ENCODE measurements around the gene PCED1B.
"Not testable (repeated sequence)": the region's sequence is repeated elsewhere in the genome, so short reads cannot be mapped to it uniquely, and the experiment has no call there.

PCED1B gene

DNA sequence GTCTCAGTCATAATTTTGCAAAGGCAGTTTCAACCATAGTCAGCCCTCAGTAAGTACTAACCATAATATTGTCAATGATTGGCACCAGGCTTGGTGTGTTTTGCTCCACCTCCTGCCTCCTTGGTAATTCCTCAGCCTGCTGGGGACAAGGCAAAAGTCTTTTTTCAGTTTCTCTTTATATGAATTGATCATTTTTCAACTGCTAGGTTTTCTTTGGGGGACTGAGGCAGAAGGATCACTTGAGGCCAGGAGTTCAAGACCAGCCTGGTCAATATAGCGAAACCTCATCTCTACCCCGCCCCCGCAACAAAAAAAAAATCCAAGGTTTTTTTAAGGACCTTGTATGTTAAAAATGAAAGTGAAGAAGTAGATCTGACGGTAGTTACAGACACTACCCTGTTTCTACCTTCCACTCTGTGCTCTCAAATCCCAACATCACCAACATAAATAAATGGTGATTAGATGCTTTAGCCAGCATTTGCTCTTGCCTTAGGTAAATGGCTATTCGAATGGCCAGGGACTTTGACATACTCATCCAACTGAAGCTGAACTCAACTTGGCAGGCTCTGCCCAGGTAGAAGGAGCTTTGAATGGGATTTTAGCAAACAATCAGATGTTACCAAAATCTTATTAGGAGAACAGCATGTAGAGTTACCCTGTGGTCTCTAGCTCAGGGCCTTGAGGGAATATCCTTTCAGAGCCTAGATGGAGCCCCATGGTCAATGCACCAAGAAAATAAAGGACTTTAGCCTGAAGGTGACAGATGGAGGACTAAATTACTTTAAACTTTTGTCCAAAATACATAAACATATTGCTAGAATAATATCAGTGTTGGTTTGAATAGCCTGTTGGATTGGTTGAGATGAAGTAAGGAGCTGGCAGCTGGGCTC lies 127.3 kb downstream of the PCED1B start:
- DNase-seq (ENCODE audit: low read depth) = no peak

DNA sequence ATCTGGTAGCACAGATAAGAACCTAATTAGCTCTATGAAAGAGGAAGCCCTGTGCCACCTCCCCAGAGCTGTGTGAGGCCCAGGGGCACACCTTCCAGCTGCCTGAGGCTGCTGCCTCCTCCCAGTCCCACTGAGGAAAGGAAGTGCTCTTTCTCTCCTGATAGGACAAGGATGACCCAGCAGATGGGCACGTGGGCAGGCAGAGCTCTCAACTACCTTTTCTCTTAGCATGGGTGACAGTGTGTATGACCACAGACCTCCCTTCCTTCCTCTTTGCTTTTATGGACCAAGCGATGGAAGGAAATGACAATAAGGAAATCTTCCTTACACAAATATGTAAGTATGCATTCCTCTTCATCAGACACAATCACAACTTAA lies 127.9 kb downstream of the PCED1B start:
- no peak for DNase-seq (ENCODE audit: low read depth)

GRCh38 chr12:47207829-47208248 lies 128.4 kb downstream of the PCED1B start:
- no peak for DNase-seq (ENCODE audit: low read depth)

DNA sequence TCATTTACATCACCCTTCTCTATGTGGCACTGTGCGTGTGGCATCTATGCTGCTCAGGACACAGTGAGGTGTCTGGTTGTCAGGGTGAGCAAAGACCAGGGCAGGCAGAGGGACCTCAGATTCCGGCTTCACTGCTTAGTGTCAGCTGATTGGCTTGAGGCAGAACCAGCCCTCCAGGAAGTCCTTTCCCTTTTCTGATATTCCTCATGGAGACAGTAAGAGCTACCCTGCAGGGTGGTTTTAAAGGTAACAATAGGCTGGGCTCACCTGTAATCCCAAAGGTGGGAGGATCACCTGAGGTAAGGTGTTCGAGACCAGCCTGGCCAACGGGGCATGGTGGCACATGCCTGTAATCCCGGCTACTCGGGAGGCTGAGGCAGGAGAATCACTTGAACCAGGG lies 129.6 kb downstream of the PCED1B start:
- DNase-seq (ENCODE audit: low read depth) = no peak

GRCh38 chr12:47210776-47211175 lies 131.4 kb downstream of the PCED1B start:
- no peak for DNase-seq (ENCODE audit: low read depth)

DNA sequence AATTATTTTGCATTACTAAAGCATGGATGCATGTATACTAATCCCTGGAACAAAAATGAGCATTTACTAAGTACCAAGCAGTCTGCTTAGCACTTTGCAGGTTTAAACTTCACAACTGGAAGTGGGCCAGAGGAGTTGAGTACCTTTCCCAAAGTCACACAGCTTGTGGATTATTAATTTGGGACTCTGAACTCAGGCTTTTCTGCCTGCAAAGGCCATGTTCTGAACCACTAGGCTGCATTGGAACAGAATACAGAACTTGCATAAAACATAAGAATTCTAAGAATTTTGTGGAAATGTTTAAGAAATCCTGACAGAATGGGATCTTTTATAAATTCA lies 133.2 kb downstream of the PCED1B start:
- DNase-seq (ENCODE audit: low read depth) = no peak

- DNase-seq (ENCODE audit: low read depth) = no peak
Measured at GRCh38 chr12:47213396-47213795, 134.0 kb downstream of the PCED1B start.

DNA sequence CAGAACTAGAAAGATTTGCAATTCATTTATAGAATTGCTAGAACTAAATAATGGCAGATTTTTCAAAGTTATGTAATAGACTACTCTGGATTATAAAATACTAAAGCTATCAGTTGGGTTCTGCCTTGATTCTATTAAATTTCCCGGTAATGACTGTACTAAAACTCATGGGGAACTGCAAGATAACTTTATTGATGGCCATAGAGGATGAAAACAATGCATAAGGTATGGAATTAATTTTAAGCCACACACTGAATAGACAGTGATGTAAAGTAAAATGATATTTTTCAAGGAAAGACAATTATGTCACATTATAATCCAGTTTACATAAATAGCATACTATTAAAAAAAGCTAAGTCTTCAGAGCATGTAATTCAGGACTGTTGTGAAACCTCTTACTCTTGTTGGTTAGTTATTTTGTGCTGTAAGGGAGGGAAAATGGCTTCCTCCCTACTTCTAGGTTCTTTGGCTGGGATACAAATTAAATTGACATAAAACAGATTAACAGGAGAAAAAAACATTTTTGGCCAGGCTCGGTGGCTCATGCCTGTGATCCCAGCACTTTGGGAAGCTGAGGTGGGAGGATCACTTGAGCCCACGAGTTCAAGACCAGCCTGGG lies 134.7 kb downstream of the PCED1B start:
- DNase-seq (ENCODE audit: low read depth) = no peak

GRCh38 chr12:47214771-47215170 lies 135.3 kb downstream of the PCED1B start:
- no peak for DNase-seq (ENCODE audit: low read depth)

GRCh38 chr12:47216150-47216677 lies 136.8 kb downstream of the PCED1B start:
- no peak for DNase-seq (ENCODE audit: low read depth)

DNA sequence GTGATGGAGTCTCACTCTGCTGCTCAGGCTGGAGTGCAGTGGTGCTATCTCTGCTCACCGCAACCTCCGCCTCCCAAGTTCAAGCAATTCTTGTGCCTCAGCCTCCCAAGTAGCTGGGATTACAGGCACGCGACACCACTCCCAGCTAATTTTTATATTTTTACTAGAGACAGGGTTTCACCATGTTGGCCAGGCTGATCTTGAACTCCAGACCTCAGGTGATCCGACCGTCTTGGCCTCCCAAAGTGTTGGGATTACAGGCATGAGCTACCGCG lies 138.1 kb downstream of the PCED1B start:
- DNase-seq (ENCODE audit: low read depth) = not testable (repeated sequence)

DNA sequence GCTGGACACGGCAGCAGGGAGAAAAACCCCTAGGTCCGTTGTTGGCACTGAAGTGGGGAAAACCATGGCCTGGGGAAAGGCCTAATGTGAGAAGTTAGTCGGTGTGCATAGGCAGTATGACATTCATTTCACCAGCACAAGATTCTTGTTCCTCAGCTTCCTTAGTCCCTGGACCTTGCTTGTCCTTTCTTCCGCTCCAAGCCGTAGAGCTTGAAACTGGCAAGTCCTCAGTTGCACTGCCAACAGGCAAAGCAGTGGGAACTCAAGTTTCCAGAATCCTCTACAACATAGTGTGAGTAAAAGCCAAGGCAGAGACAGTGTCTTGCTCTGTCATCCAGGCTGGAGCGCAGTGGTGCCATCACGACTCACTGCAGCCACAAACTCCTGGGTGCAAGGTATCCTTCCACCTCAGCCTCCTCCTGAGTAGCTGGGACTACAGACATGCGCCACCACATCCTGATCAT lies 138.8 kb downstream of the PCED1B start:
- no peak for DNase-seq (ENCODE audit: low read depth)

- no peak for DNase-seq (ENCODE audit: low read depth)
Measured at GRCh38 chr12:47219243-47219642, 139.8 kb downstream of the PCED1B start.

DNA sequence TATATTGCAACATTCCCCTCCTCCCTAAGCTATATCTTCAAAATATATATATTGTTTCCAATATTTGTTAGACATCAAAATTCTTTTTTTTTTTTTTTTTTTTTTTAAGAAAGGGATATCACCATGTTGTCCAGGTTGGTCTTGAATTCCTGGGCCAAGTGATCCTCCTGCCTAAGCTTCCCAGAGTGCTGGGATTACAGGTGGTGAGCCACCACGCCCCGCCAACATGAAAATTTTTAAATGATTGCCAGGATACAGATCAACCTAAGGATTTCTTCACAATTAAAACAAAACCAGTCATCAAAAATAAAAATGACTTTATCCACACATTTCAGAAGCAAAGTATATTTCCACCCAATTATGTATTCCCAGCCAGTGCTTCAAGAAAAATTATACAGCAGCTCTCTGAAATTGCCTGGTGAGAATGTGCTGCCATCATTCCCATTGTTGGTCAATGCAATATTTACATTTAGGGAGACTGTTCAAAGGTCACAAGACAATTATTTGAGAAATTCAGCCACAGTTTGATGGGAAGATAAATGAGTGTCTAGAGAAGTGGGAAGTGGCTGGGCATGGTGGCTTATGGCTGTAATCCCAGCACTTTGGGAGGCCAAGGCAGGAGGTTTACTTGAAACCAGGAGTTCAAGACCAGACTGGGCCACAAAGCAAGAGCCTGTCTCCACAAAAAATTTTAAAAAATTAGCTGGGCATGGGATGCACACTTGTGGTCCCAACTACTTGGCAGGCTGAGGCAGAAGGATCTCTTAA lies 142.0 kb downstream of the PCED1B start:
- DNase-seq (ENCODE audit: low read depth) = no peak

DNA sequence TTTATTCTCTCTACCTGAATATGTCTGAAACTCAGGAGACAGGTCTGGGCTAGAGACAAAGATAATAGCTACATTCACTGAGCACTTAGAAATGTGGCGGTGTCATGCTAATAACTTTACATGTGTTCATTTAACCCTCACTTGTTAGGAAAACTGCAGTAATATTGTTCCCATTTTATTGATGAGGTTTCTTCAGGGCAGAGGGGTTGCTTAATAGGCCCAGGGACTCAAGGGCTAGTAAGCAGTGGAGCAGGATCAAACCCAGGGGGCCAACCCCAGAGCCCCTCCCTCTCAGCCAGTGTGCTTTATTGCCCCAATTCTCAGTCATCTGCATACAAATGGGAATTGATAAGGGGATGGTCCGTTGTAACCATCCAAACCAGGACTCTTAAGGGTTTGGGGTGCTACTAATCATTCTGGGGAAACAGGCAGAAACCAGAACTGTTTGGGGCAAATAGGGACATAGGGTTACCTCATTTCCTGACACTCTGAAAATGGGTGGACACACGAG lies 143.2 kb downstream of the PCED1B start:
- no peak for DNase-seq (ENCODE audit: low read depth)

DNA sequence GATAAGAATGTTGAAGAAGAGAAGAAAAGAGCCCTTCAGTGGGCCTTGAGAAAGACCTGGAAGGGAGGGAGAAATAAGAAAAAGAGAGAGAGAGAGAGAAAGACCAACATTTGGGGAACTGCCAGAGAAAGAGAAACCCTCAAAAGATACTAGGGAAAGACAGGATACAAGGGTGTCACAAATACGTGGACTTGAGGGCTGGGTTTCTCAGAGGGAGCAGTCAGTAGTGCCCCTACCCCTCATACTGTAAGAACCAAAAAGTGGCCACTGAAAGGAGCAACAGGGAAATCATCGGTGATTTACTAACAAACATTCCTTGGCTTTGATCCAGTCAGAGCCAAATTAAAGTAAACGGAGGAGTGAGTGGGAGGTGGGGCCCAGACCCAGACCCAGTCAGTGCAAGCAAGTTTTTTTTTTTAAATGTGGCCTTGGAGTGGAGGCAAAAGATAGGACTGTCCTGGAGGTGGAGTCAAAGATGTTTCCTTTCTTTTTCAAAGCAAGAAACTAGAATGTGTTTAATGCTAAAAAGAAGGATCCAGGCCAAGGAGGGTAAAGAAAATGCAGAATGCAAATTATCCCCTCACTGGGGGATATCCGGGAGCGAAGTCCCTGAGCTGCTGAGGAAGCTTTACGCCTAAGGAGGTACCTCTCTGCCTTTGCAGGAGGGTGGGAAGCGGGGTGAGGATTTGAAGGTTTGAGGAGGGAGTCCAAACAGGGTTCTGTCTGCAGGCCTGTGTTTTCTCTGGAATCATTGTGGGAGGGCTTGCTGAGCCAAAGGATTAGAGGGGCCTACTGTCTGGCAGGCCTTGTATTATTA lies 143.8 kb downstream of the PCED1B start:
- no peak for DNase-seq (ENCODE audit: low read depth)

DNA sequence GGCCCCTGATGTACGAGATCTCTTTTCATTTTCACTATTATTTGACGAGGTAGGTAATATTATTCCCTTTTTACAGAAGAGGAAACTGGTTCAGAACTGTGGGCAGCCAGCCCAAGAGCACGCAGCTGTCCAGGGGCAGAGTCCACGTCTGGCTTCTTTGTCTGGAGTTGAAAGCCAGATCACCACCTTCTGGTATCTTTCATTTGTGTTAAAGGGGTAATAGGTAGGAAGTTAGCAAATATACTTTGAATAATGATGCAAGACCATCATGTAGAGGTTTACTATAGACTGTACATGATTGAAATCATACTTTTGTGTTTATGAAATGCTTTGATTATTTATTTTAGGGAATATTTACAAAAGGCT lies 144.4 kb downstream of the PCED1B start:
- DNase-seq (ENCODE audit: low read depth) = no peak

DNA sequence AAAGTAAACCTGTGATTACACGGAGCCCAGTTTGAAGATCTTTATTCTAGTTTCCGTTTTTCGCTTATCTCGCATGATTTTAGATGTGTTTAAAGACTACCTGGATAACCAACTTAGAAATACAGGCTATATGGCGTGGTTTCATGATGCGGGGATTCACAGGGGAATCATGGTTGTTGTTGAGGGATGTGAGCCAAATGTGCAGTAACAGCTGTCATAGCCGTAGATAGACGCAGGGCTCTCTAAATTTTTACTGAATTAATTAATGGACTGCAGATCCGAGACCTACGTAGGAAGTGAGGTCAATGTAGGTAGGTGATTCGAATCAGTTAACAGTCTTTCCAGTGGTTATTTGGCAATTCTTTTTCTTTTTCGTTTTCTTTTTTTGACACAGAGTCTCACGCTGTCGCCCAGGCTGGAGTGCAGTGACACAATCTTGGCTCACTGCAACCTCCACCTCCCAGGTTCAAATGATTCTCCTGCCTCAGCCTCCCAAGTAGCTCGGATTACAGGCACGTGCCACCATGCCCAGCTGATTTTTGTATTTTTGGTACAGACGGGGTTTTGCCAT lies 145.2 kb downstream of the PCED1B start:
- no peak for DNase-seq (ENCODE audit: low read depth)

DNA sequence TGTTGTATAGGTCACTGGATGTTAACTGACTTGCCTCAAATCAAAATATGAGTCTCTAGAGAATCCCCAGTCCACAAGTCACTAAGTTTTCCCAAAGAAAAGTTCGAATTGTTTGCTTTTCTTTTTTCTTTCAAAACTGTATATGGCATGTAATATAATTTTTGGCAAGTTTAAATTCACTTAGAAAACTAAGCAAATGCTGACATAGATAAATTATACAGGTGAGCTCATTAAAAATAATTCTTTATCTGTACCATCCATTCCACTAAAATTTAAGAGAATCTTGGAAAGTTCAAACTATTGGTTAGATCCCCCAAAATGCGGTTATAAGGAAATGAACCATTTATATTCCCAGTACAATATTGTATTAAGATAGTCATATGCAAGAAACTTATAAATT lies 145.9 kb downstream of the PCED1B start:
- DNase-seq (ENCODE audit: low read depth) = no peak

GRCh38 chr12:47226199-47226598 lies 146.8 kb downstream of the PCED1B start:
- DNase-seq (ENCODE audit: low read depth) = no peak

DNA sequence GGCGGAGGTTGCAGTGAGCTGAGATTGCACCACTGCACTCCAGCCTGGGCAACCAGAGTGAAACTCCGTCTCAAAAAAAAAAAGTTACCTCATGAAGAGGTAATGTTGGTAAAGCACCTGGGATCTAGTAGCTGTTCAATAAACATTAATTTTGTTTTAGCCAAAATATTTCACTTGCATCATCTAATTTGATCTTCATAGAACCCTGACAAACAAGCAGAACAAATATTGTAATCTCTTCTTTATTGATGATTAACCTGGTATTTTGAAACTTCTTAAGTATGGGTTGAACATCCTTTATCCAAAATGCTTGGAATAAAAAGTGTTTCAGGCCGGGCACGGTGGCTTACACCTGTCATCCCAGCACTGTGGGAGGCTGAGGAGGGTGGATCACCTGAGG lies 149.4 kb downstream of the PCED1B start:
- no peak for DNase-seq (ENCODE audit: low read depth)

DNA sequence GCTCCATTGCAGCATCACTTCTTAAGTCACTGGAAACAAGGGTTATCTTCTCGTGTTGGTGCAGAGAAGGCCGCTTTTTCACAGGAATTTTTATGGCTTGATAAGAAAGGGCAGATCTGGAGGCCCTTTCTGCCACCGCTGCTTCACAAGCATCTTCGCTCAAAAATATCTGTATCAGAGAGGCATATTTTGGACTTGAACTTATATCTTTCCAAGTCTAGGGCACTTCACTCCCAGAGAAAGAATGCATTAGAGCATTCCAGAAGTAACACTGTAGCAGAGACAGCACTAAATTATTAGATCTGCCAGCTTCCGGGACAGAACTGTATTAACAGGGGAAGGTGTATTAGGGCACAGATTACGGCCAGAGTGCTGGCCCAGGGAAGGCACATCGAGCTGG lies 152.0 kb downstream of the PCED1B start:
- no peak for DNase-seq (ENCODE audit: low read depth)

Data from stimulated activated CD8-positive, alpha-beta memory T cell treated with anti-CD3 and anti-CD28 coated beads, Interleukin-7, amount 100 ng/mL, for 24 hours (primary cell).